CD4-positive, alpha-beta T cell treated with Interleukin-6 for 4 hours (primary cell): ENCODE measurements around the gene CACFD1.
"Not testable (repeated sequence)": the region's sequence is repeated elsewhere in the genome, so short reads cannot be mapped to it uniquely, and the experiment has no call there.

Source experiments
- DNase-seq: peaks from one replicate; pipeline ENCODE4 v3.0.0-alpha.2; 2020; ENCODE audit warnings: mixed read lengths

Gene CACFD1

DNA sequence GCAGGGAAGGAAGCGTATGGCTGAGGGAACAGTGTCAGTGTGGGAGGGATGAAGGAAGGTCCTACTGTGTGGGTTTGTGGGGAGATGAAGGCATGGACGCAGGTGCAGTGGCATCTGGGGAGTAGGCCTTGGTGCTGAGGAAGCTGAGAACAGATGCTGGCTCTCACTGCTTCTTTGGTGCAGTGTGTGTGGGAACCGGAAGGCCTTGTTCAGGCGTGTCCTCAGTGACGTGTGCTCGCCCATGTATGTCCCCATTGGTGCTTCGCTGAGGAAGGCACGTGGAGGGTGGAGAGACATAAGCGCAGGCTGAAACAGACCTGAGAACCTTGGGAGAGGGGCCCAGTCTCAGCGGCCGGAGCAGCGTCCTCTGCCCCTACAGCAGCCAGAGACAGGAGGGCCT, 18.9 kb upstream of the CACFD1 start:
- DNase-seq: no peak

DNA sequence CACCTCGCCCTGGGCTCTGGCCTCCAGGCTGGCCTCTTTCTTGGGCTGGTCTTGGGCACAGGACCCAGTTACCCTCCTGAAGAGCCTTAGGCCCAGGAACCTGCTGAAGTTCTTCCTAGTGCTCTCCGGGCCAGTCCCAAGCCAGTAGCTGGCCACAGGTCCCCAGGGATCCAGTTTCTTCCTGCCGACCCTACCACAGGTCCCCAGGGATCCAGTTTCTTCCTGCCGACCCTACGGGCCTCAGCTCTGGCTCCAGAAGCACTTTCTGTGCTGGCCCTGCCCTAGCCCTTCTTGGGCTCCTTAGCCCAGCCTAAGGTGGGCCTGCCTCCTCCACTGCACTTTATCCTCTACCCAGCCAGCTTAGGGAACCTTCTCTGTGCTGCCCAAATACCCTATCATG, 18.2 kb upstream of the CACFD1 start:
- no peak for DNase-seq

DNA sequence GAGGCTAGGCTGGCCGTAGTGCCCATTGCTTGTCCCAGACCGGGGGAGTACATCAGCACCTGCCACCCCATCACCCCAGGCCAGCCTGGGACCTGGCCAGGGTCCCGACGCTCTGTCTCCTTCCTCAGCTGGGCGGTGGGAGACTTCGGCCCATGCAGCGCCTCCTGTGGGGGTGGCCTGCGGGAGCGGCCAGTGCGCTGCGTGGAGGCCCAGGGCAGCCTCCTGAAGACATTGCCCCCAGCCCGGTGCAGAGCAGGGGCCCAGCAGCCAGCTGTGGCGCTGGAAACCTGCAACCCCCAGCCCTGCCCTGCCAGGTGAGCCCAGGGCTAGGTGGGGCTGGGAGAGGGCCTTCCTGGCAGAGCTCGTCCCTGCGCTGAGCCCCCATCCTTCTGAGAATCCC, 16.5 kb upstream of the CACFD1 start:
- no peak for DNase-seq

DNA sequence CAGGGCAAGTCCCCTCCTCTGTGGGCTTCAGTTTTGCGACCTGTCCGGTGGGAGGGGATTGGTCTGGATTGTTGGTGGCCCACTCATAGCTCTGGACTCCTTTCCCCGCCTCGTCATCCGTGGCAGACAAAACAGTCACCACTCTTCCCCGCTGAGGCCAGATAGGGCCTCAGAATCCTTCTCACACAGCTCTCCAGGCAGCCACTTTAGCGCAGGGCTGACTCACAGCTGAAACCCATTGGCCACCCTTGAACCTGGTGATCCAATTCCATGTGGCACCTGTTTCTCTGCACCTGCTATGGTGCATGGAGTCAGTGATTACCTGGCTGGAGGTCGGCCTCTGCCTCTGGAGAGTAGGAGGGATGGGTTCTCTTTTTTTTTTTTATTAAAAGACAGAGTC, 15.8 kb upstream of the CACFD1 start:
- DNase-seq: no peak

DNA sequence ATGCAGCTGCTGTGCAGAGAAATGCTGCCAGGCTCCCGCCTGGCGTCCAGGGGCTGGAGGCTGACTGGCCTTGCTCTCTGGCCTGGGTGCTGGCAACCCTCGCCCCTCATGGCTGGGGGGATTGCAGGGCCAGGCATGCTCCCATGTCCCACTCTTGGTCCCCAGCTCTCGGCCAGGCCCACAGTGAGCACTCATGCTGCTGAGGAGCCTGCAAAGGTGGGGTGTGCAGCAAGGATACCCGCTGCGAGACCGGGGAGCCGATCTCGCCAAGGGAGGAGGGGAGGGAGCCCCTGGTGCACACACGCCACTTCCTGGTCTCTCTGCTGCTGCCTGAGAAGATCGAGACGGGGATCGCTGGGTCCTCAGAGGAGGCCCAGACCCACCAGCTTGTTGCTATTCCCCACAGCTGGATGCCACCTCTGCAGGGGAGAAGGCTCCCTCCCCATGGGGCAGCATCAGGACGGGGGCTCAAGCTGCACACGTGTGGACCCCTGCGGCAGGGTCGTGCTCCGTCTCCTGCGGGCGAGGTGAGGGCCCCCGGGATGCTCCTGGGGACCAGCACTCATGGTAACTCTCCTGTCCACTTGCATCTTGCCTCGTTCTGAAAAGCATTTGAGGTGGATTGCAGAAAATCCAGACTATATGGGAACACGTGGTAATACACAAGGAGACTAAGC, 14.3 kb upstream of the CACFD1 start:
- DNase-seq: no peak

DNA sequence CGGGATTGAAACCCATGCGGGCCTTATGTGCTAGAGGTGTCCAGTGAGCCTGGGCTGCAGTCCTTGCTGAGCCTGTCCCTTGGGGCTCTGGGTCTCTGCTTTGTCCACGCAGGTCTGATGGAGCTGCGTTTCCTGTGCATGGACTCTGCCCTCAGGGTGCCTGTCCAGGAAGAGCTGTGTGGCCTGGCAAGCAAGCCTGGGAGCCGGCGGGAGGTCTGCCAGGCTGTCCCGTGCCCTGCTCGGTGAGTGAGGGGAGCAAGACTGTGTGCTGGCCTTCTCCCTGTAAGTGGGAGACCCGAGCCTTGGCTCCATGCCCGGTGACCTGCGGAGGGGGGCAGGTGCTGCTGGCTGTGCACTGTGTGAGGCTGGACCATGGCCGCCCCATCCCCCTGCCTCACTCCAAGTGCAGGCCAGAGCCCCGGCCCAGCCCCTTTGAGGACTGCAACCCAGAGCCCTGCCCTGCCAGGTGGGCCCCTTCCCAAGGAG, 11.2 kb upstream of the CACFD1 start:
- no peak for DNase-seq

DNA sequence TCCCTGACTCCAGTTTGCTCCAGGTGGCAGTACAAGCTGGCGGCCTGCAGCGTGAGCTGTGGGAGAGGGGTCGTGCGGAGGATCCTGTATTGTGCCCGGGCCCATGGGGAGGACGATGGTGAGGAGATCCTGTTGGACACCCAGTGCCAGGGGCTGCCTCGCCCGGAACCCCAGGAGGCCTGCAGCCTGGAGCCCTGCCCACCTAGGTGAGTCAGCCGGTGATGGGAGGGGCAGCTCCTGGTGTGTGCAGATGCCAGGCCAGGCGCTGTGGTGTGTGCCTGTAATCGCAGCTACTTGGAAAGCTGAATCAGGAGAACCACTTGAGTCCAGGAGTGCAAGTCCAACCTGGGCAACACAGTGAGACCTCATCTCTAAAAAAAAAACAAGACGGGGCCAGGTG, 10.0 kb upstream of the CACFD1 start:
- DNase-seq: no peak

DNA sequence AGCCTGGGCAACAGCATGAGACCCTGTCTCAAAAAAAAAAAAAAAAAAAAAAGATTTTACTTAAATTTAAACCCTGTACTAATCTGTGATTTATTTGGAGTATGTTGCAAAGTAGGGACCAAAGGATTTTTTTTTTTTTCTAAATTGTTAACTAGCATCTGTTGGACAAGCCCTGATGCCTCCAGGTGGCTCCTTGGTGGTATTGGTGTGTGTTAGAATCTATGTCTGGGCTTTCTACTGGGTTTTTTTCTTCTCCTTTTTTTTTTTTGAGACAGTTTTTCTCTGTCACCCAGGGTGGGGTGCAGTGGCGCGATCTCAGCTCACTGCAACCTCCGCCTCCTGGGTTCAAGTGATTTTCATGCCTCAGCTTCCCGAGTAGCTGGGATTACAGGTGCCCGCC, 7.9 kb upstream of the CACFD1 start:
- not testable (repeated sequence) for DNase-seq

DNA sequence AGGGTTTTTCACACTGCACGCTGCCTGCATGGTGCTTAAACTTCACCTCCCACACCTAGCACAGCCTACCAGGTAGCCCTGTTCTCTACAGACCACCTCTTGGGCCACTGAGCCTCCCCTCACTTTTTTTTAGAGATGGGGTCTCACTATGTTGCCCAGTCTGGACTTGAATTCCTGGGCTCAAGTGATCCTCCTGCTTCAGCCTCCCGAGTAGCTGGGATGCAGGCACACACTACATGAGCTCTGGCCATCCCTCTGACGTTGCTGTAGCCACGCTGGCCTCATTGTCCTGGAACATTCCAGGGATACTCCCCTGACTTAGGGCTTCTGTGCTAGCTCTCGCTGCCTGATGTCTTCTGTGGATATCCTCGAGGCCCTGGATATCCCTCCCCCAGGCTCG, 7.2 kb upstream of the CACFD1 start:
- DNase-seq: no peak

DNA sequence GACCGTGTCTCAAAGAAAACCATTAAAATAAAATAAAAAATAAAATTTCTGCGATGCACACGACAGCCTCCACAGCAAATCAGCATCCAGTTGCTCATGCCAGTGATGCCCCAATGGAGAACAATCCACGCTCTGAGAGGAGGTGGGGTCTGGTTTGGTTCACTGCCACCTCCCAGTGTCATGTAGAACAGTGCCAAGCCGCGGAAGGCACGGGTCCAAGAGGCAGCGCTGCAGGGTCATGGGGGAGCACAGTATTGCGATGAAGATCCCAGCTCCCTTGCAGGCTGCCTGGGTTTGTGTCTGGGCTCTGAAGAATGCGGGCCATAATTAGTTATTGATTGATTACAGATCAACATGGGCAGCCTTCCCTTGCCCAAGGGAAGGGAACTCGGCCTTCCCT, 6.1 kb upstream of the CACFD1 start:
- no peak for DNase-seq

DNA sequence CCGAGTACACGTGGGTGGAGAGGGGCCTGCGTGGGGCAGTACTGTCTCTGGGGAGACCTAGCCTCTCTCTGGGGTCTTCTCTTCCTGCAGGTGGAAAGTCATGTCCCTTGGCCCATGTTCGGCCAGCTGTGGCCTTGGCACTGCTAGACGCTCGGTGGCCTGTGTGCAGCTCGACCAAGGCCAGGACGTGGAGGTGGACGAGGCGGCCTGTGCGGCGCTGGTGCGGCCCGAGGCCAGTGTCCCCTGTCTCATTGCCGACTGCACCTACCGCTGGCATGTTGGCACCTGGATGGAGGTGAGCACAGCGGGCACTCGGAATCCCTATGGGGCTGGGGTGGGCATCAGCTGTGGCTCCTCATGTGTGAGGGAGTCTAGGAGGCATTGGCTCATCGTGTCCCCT, 5.5 kb upstream of the CACFD1 start:
- no peak for DNase-seq

DNA sequence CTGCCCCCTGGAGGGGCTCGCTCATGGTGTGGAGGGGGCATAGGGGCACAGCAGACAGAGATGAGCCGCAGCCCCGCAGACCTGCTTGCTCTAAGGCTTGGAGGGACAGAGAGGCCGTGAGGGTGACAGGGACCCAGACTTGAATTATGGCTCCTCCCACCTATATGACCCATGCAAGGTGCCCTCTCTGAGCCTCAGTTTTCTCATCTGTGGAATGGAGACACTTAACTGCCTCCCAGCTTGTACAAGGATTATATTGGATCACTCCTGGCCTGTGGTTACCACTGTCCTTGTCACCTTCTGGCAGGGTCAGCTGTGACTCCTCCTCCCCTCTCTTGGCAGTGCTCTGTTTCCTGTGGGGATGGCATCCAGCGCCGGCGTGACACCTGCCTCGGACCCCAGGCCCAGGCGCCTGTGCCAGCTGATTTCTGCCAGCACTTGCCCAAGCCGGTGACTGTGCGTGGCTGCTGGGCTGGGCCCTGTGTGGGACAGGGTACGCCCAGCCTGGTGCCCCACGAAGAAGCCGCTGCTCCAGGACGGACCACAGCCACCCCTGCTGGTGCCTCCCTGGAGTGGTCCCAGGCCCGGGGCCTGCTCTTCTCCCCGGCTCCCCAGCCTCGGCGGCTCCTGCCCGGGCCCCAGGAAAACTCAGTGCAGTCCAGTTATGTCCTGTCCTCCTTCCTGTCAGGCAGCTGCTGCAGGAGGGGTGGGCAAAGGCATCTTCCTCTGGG, 4.7 kb upstream of the CACFD1 start:
- no peak for DNase-seq

DNA sequence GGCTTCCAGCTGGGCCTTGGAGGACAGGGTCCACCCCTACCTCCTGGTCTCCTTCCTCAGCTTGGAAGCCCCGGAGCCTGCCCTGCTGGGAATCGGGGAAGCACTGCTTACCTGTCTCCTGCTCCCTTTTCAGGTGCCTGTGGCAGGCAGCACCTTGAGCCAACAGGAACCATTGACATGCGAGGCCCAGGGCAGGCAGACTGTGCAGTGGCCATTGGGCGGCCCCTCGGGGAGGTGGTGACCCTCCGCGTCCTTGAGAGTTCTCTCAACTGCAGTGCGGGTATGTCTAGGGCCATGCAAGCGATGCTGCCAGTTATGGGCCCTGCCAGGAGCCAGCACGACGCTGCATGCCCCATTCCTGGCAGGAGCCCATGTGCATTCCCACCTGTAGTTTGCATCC, 3.8 kb upstream of the CACFD1 start:
- no peak for DNase-seq

DNA sequence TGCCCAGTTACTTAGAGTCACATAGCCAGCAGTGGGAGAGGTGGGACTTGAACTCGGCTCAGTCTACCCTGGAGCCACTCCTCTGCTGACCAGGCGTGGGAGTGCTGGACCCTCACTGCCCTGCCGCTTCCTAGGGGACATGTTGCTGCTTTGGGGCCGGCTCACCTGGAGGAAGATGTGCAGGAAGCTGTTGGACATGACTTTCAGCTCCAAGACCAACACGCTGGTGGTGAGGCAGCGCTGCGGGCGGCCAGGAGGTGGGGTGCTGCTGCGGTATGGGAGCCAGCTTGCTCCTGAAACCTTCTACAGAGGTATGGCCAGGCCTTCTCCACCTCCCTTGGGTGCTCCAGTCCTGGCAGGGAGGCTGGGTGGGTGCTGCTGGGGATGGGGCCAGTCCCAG, 3.4 kb upstream of the CACFD1 start:
- DNase-seq: no peak

DNA sequence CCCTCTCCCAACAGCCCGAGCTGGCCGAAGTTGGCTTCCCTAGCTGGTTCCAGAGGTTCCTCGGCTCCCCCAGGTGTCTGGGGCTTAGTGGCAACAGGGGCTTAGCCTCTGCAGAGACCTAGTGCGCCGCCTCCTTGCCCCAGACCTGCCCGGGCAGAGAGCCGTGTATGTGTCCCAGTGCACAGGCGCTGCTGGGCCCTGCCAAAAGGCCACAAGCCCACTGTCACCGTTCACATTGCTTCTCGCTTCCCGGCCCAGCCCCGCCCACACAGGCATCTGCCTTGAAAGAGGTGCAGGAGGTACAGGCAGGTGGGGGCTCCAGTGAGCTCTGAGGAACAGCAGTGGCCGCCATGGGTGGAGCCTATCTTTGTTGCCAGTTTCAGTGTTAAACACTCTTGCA, 2.5 kb upstream of the CACFD1 start:
- no peak for DNase-seq

DNA sequence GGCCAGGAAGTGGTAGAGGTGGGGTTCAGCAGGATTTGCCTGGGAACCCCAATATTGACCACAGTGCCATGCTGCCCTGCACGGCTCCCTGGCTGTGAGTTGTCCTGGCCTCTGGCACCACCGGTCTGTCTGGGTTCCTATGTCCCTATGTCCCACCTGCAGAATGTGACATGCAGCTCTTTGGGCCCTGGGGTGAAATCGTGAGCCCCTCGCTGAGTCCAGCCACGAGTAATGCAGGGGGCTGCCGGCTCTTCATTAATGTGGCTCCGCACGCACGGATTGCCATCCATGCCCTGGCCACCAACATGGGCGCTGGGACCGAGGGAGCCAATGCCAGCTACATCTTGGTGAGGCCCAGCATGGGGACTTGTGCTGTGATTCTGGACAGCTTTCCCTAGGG, 2.0 kb upstream of the CACFD1 start:
- no peak for DNase-seq

DNA sequence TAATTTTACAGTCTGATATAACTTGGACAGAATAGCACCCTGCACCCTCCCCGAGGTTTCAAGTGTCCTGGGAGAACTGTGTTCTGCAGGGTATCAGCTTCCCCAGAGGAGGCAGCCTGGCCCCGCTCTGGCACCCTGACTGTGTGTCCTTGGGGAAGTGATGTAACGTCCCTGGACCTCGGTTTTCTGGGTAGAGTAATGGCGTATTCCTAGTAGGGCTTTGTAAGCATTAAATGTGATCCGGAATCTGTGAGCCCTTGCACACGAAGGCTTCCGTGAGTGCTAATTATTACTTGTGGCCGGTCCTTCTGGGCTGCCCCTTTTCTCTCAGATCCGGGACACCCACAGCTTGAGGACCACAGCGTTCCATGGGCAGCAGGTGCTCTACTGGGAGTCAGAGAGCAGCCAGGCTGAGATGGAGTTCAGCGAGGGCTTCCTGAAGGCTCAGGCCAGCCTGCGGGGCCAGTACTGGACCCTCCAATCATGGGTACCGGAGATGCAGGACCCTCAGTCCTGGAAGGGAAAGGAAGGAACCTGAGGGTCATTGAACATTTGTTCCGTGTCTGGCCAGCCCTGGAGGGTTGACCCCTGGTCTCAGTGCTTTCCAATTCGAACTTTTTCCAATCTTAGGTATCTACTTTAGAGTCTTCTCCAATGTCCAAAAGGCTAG, 1.0 kb upstream of the CACFD1 start:
- DNase-seq: no peak

DNA sequence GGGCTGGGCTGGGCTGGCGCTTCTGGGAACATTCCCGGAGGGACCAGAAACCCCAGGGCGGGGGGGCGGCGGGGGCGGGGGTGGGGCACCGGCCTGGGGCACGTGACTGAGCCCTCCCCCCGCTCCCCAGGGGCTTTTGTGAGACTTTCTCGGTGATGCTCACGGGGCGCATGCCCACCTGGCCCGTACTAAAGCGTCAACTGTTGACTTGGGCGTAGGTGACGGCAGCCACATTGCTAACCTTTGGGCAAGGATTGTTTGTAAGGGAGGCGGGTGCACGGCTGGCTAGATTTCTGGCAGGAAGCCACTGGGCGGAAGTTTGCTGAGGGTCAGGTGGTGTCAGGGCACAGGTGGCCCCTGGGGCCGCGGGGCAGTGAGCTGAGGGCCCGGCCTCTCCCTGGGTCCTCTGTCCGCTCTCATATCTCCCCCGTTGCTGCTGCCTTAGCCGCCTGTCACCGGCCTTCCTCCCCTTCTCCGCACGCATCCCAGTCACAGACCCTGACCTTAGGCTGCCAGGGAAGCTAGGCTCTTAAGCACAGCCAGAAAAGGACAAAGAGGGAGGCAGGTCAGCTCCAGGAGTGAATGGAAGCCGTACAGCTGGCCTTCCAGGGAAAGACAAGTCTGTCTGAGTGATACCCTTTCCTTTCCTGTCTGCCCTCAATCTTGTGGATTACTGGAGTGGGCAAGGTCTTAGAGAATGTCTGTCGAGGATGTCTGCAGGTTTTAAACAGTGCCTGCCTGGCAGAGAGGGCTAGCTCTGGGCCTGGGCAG, 812 bp downstream of the CACFD1 start:
- DNase-seq: no peak

DNA sequence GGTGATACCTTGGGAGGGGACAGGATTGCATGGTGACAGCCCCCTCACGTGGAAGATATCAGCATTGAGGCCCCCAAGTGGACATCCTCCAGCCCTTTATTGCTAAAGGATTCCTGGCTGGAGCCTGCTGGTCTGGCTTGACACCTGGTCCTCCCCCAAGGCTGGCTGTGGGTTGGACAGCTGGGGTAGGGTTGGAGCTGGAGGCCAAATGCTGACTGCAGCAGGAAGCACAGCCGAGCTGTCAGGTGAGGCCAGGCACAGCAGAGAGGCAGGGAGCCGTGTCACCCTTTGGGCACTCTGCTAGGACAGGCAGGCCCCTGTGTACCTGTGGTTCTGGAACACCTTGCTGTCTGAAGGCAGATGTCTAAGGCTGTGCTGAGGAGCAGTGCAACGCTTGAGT, 2.2 kb downstream of the CACFD1 start:
- DNase-seq: no peak

DNA sequence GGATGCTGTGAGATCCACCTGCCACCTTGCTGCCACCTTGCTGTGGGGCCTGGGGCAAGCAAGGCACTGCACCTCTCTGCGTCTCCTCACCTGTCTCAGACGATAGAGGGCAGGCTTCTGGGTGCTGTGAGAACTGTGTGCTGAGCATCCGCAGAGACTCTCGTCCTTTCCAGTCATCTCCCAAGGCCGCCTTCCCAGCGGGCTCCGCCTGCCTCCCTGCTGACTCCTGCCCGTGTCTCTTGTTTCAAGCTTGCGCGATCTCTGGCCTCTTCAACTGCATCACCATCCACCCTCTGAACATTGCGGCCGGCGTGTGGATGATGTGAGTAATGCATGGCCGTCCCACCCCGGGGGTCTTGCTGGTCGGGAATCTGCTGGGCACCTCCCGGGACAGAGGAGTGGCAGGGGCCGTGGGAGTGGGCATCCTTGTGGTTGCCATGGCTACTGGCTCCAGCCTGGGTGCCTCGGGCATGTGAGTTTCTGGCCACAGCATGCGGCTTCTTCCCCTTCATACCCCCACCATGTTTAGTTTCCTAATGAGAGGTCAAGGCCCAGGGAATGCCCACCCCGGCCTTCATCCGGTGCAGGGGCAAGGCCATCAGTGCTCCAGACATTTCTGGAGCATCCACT, 3.6 kb downstream of the CACFD1 start:
- DNase-seq: peak; percentile 15

DNA sequence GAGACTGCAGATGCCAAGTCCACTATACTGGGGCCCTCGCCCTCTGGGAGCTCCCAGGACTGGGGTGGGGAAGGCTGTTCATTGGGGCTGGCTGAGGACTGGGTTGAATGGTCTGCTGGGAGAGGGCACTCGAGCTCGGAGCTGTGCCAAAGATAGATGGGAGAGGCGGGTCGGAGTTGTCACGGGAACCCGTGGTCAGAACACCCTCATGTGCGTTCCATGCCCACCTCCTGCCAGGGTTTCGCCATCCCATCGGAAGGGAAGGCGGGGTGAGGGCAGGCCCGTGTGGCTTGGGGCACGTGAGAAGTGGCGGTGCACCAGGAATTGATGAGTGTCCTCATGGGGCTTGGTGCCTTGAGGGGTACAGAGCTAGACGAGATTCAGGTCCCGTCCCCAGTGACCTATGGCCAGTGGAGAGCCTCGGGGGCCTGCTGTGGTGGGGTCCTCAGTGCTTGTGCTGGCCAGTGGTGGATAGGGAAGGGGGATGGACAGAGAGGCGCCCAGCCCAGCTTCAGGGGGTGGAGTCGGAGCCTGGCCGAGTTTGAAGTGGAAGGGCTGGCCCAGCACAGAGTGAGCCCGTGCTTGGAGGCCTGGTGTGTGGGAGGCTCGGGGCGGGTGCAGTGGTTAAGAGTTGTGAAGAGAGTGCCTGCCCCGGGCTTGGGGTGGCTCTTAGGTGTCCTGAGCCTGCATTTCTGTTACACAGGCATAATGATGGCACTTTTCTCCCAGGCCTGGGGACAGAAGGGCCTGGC, 4.3 kb downstream of the CACFD1 start:
- no peak for DNase-seq

DNA sequence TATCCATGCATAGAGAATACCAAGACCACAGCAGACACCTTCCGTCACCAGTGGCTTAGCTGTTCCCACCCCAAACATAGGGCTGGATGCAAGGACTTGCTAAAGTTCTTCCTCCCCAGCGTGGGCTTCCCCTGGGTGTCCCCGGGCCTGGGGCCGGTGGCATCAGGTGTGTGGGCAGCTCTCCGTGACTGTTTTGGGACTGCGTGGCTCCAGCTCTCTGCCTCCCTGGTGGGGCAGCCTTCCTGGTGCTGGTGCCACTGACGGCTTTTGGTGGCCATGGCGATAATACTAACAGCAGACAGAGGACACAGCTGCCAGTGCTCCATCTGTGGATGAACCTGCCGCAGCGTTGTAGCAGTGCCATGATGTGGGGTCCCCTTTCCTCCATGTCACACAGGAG, 4.9 kb downstream of the CACFD1 start:
- no peak for DNase-seq
